ENCODE results near the gene LGALS7B.

Gene LGALS7B

GRCh38 chr19:38774181-38774950 lies 14.6 kb upstream of the LGALS7B start:
- no CpG with 5 or more reads among the region's 13 CpGs for WGBS, 2 donors (ENCODE audit: extremely low coverage in 2 of 2, insufficient read length in 2 of 2, insufficient replicate concordance in 1 of 2)

GRCh38 chr19:38778733-38779132 lies 10.3 kb upstream of the LGALS7B start:
- Histone ChIP-seq H3K9me3 (replicated peaks in 1 of 2; ENCODE audit: control insufficient read depth in 2 of 2, insufficient read depth in 1 of 2, low read depth in 1 of 2, low read length in 2 of 2) (no peaks in the 10 kb centered on the region), H2BK5ac (ENCODE audit: low read length) (no peak overlapping the region)

More at GRCh38 chr19:38774181-38774950, 14.6 kb upstream of the LGALS7B start:
- H4K8ac ChIP-seq (ENCODE audit: low read depth, low read length), result no peak overlapping the region
- no peak overlapping the region for H3K14ac ChIP-seq (ENCODE audit: low read length)
- DNase-seq (ENCODE audit: low spot score), result no peak
- no peak overlapping the region for H3K4ac ChIP-seq (ENCODE audit: low read length)
- H2BK5ac ChIP-seq (ENCODE audit: low read length), result peak overlapping the region; percentile 18
- H3K36me3 ChIP-seq (replicated peaks in 1 of 2; ENCODE audit: control insufficient read depth in 2 of 2, insufficient read depth in 2 of 2, low read length in 2 of 2), result no peaks in the 10 kb centered on the region
- peak overlapping the region in 1 of 2 donors; percentile 24 for H3K4me3 ChIP-seq (ENCODE audit: low read length in 2 of 2)
- peaks cover 2% of the 10 kb centered on the region for H3K79me1 ChIP-seq (ENCODE audit: low read depth, low read length)
- peak overlapping the region; percentile 59 for H4K91ac ChIP-seq (ENCODE audit: low read depth, low read length, poor library complexity)
- peak overlapping the region; percentile 9 for H2BK15ac ChIP-seq (ENCODE audit: low read length)
- no peaks in the 10 kb centered on the region for H3K4me1 ChIP-seq (ENCODE audit: control insufficient read depth in 2 of 2, insufficient read depth in 1 of 2, low read depth in 1 of 2, low read length in 2 of 2)
- peak overlapping the region; percentile 77 for H2AK5ac ChIP-seq (ENCODE audit: low read depth, low read length)
- no peak overlapping the region for H3K4me2 ChIP-seq (ENCODE audit: insufficient read depth, low read length, poor library complexity, severe bottlenecking)
- no peak overlapping the region for H3K27ac ChIP-seq (replicated peaks; ENCODE audit: low read length)
- no peak overlapping the region for H2BK120ac ChIP-seq (ENCODE audit: low read depth, low read length)
- H2BK12ac ChIP-seq (ENCODE audit: low read length), result no peak overlapping the region
- H3K9me3 ChIP-seq (replicated peaks in 1 of 2; ENCODE audit: control insufficient read depth in 2 of 2, insufficient read depth in 1 of 2, low read depth in 1 of 2, low read length in 2 of 2), result no peaks in the 10 kb centered on the region
- peaks cover 0 to 8% (median 2%) of the 10 kb centered on the region in 3 experiments for H3K27me3 ChIP-seq (ENCODE audit: control insufficient read depth in 3 of 3, insufficient read depth in 3 of 3, low read depth in 1 of 3, low read length in 3 of 3)
- peak overlapping the region; percentile 52 for H3K18ac ChIP-seq (ENCODE audit: low read length)
- peak overlapping the region; percentile 35 for H2AFZ ChIP-seq (ENCODE audit: low read length)
- H3K23ac ChIP-seq (ENCODE audit: low read depth, low read length, poor library complexity), result peak overlapping the region; percentile 57
- H3K9ac ChIP-seq (ENCODE audit: low read depth, low read length, poor library complexity), result no peak overlapping the region

DNA sequence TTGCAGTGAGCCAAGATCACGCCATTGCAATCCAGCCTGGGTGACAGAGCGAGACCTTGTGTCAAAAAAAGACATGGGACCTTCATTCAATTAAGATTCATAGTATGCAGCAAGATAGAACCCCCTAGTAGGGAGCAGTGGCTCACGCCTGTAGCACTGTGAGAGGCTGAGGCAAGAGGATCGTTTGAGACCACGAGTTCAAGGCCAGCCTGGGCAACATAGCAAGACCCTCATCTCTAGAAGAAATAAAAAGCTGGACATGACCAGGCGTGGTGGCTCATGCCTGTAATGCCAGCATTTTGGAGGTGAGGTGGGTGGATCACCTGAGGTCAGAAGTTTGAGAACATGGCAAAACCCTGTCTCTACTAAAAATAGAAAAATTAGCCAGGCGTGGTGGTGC lies 8.6 kb upstream of the LGALS7B start:
- Histone ChIP-seq H3K23ac (ENCODE audit: low read depth, low read length, poor library complexity) (no peak overlapping the region), H4K91ac (ENCODE audit: low read depth, low read length, poor library complexity) (no peak overlapping the region), H3K4ac (ENCODE audit: low read length) (no peak overlapping the region), H2BK15ac (ENCODE audit: low read length) (no peak overlapping the region), H3K36me3 (replicated peaks in 1 of 2; ENCODE audit: control insufficient read depth in 2 of 2, insufficient read depth in 2 of 2, low read length in 2 of 2) (no peaks in the 10 kb centered on the region), H3K4me1 (ENCODE audit: control insufficient read depth in 2 of 2, insufficient read depth in 1 of 2, low read depth in 1 of 2, low read length in 2 of 2) (no peaks in the 10 kb centered on the region), H3K9me3 (replicated peaks in 1 of 2; ENCODE audit: control insufficient read depth in 2 of 2, insufficient read depth in 1 of 2, low read depth in 1 of 2, low read length in 2 of 2) (no peaks in the 10 kb centered on the region), H2BK120ac (ENCODE audit: low read depth, low read length) (no peak overlapping the region), H3K18ac (ENCODE audit: low read length) (no peak overlapping the region), H3K4me2 (ENCODE audit: insufficient read depth, low read length, poor library complexity, severe bottlenecking) (no peak overlapping the region), H3K79me1 (ENCODE audit: low read depth, low read length) (no peaks in the 10 kb centered on the region), H3K27me3 (ENCODE audit: control insufficient read depth in 3 of 3, insufficient read depth in 3 of 3, low read depth in 1 of 3, low read length in 3 of 3) (peaks cover 0 to 4% (median 0%) of the 10 kb centered on the region in 3 experiments), H3K27ac (replicated peaks; ENCODE audit: low read length) (no peak overlapping the region), H4K8ac (ENCODE audit: low read depth, low read length) (no peak overlapping the region), H2BK12ac (ENCODE audit: low read length) (no peak overlapping the region), H3K9ac (ENCODE audit: low read depth, low read length, poor library complexity) (no peak overlapping the region), H3K4me3 (ENCODE audit: low read length in 2 of 2) (no peak overlapping the region), H3K14ac (ENCODE audit: low read length) (no peak overlapping the region), H2AK5ac (ENCODE audit: low read depth, low read length) (no peak overlapping the region), H2AFZ (ENCODE audit: low read length) (no peak overlapping the region), H2BK5ac (ENCODE audit: low read length) (no peak overlapping the region)
- no CpG with 5 or more reads among the region's 7 CpGs for WGBS, 2 donors (ENCODE audit: extremely low coverage in 2 of 2, insufficient read length in 2 of 2, insufficient replicate concordance in 1 of 2)
- DNase-seq (ENCODE audit: low spot score), result no peak

More at GRCh38 chr19:38778733-38779132, 10.3 kb upstream of the LGALS7B start:
- no peak overlapping the region for H3K4me2 ChIP-seq (ENCODE audit: insufficient read depth, low read length, poor library complexity, severe bottlenecking)
- H4K8ac ChIP-seq (ENCODE audit: low read depth, low read length), result no peak overlapping the region
- no CpG with 5 or more reads among the region's 7 CpGs for WGBS, 2 donors (ENCODE audit: extremely low coverage in 2 of 2, insufficient read length in 2 of 2, insufficient replicate concordance in 1 of 2)
- no peak overlapping the region for H2AK5ac ChIP-seq (ENCODE audit: low read depth, low read length)
- H2AFZ ChIP-seq (ENCODE audit: low read length), result peak overlapping the region; percentile 45
- H3K79me1 ChIP-seq (ENCODE audit: low read depth, low read length), result no peaks in the 10 kb centered on the region
- no peak overlapping the region for H3K14ac ChIP-seq (ENCODE audit: low read length)
- no peak overlapping the region for H3K27ac ChIP-seq (replicated peaks; ENCODE audit: low read length)
- H4K91ac ChIP-seq (ENCODE audit: low read depth, low read length, poor library complexity), result no peak overlapping the region
- peaks cover 0 to 8% (median 2%) of the 10 kb centered on the region in 3 experiments for H3K27me3 ChIP-seq (ENCODE audit: control insufficient read depth in 3 of 3, insufficient read depth in 3 of 3, low read depth in 1 of 3, low read length in 3 of 3)
- H3K9ac ChIP-seq (ENCODE audit: low read depth, low read length, poor library complexity), result no peak overlapping the region
- no peak overlapping the region for H3K4ac ChIP-seq (ENCODE audit: low read length)
- H3K4me1 ChIP-seq (ENCODE audit: control insufficient read depth in 2 of 2, insufficient read depth in 1 of 2, low read depth in 1 of 2, low read length in 2 of 2), result no peaks in the 10 kb centered on the region
- H3K18ac ChIP-seq (ENCODE audit: low read length), result peak overlapping the region; percentile 71
- no peak overlapping the region for H3K23ac ChIP-seq (ENCODE audit: low read depth, low read length, poor library complexity)
- H3K4me3 ChIP-seq (ENCODE audit: low read length in 2 of 2), result no peak overlapping the region
- H2BK15ac ChIP-seq (ENCODE audit: low read length), result no peak overlapping the region
- H2BK120ac ChIP-seq (ENCODE audit: low read depth, low read length), result no peak overlapping the region
- DNase-seq (ENCODE audit: low spot score), result no peak
- H2BK12ac ChIP-seq (ENCODE audit: low read length), result no peak overlapping the region
- no peaks in the 10 kb centered on the region for H3K36me3 ChIP-seq (replicated peaks in 1 of 2; ENCODE audit: control insufficient read depth in 2 of 2, insufficient read depth in 2 of 2, low read length in 2 of 2)

DNA sequence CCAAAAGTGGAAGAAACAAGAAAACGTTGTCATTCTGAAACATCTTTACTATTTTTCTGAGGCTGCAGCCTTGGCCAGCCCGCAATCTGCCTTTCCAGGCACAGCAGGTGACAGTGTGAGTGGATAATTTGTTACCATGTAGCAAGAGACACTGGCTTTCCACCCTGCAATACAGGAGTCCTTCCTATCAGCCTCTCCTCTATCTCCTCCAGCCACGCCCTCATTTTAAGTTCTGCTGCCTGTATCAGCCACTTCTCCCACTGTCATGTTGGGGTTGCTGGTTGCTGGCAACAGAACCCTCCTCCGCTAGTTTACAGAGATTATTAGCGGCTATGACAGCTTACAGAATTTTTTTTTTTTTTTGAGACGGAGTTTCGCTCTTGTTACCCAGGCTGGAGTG lies 7.9 kb upstream of the LGALS7B start:
- no peaks in the 10 kb centered on the region for H3K4me1 ChIP-seq (ENCODE audit: control insufficient read depth in 2 of 2, insufficient read depth in 1 of 2, low read depth in 1 of 2, low read length in 2 of 2)

More for the DNA sequence above, 7.9 kb upstream of the LGALS7B start:
- no CpG with 5 or more reads among the region's 7 CpGs for WGBS, 2 donors (ENCODE audit: extremely low coverage in 2 of 2, insufficient read length in 2 of 2, insufficient replicate concordance in 1 of 2)
- no peaks in the 10 kb centered on the region for H3K9me3 ChIP-seq (replicated peaks in 1 of 2; ENCODE audit: control insufficient read depth in 2 of 2, insufficient read depth in 1 of 2, low read depth in 1 of 2, low read length in 2 of 2)
- no peak overlapping the region for H3K9ac ChIP-seq (ENCODE audit: low read depth, low read length, poor library complexity)
- no peak overlapping the region for H3K27ac ChIP-seq (replicated peaks; ENCODE audit: low read length)
- H3K36me3 ChIP-seq (replicated peaks in 1 of 2; ENCODE audit: control insufficient read depth in 2 of 2, insufficient read depth in 2 of 2, low read length in 2 of 2), result no peaks in the 10 kb centered on the region
- no peak overlapping the region for H3K4me3 ChIP-seq (ENCODE audit: low read length in 2 of 2)
- no peak overlapping the region for H2BK120ac ChIP-seq (ENCODE audit: low read depth, low read length)
- H2AK5ac ChIP-seq (ENCODE audit: low read depth, low read length), result no peak overlapping the region
- no peak overlapping the region for H2BK12ac ChIP-seq (ENCODE audit: low read length)
- no peak overlapping the region for H3K23ac ChIP-seq (ENCODE audit: low read depth, low read length, poor library complexity)
- H4K91ac ChIP-seq (ENCODE audit: low read depth, low read length, poor library complexity), result no peak overlapping the region
- no peak for DNase-seq (ENCODE audit: low spot score)
- H3K27me3 ChIP-seq (ENCODE audit: control insufficient read depth in 3 of 3, insufficient read depth in 3 of 3, low read depth in 1 of 3, low read length in 3 of 3), result peaks cover 0 to 4% (median 0%) of the 10 kb centered on the region in 3 experiments
- no peak overlapping the region for H4K8ac ChIP-seq (ENCODE audit: low read depth, low read length)
- H3K79me1 ChIP-seq (ENCODE audit: low read depth, low read length), result no peaks in the 10 kb centered on the region
- H2BK5ac ChIP-seq (ENCODE audit: low read length), result no peak overlapping the region
- no peak overlapping the region for H3K14ac ChIP-seq (ENCODE audit: low read length)
- H3K4me2 ChIP-seq (ENCODE audit: insufficient read depth, low read length, poor library complexity, severe bottlenecking), result no peak overlapping the region
- H3K4ac ChIP-seq (ENCODE audit: low read length), result no peak overlapping the region
- H3K18ac ChIP-seq (ENCODE audit: low read length), result no peak overlapping the region
- H2AFZ ChIP-seq (ENCODE audit: low read length), result no peak overlapping the region
- no peak overlapping the region for H2BK15ac ChIP-seq (ENCODE audit: low read length)

All from neuronal stem cell (in vitro differentiated cells).